8988T (cell line): Measurements from ENCODE around the gene LRIT2.

ENCODE experiments used
- DNase-seq: peaks from one replicate; pipeline ENCODE4 v3.0.0; 2011

The LRIT2 gene

DNA sequence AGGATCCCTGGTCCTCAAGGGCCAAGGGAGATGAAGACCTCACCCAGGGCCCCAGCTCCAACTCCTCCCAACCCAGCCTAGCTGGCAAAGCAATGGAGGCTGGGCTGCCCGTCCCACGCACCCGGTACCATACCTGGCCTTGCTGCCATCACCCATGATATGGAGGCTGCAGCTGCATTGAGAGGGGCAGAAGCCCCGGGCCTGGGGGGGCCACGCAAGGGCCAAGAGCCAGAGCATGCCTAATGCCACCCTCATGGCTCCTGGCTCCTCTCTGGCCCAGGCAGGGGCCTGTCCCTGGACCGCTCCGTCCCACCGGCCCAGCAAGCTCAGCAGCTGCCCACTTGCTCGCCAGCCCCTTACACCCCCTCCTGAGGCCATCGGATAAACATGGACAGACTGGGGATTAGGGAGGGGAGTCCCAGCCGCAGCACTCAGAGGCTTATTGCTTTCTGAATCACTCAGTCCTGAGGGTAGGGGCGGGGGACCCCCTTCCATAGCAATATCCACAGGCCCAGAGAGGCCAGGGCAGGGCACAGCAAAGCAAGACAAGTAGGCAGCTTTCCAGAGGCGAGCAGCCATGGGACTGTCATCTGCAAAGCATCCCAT lies 15.9 kb upstream of the LRIT2 start, which contains the start of gene LRIT1:
LRIT1 (minus strand) TSS at position 362 of the 606 bp plus-strand sequence; CDS start at position 255, 107 bp downstream.
- DNase-seq, result no peak

- no peak for DNase-seq
Measured at GRCh38 chr10:84238909-84239308, 13.6 kb upstream of the LRIT2 start.

DNA sequence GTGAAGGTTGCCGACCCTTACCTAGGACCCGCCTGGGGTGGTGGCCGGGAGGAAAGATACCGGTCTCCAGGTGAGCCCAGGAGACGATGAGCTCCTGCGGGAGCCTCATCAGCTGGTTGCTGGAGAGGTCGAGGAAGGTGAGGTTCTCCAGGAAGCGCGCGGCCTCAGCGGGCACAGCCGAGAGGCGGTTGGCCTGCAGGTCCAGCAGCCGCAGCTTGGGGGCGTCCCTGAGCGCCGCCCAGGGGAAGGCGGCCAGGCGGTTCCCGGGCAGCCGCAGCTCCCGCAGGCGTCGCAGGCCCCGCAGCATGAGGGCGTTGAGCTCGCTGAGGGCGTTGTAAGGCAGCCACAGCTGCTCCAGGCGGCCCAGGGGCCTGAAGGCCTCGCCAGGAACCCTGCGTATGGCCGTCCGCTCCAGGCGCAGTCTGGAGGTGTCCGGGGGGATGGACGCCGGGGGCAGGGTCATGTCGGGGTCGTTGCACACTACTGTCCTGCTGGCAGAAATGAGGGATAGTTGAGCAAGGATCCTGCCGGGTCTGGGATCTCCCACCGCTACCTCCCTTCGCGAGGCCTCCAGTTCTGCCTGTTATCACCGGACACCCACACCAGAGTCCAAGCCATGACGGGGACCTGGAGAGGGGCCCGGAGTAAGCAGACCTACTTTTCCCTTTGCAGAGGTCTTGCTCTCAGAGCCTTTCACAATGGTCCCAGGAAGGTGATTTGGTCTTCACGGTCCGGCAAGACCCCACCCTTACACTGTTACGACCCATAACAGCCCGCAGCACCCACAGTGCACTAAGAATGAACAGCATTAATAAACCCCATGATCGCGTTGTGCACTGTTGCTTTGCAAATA lies 12.1 kb upstream of the LRIT2 start:
- no peak for DNase-seq

DNA sequence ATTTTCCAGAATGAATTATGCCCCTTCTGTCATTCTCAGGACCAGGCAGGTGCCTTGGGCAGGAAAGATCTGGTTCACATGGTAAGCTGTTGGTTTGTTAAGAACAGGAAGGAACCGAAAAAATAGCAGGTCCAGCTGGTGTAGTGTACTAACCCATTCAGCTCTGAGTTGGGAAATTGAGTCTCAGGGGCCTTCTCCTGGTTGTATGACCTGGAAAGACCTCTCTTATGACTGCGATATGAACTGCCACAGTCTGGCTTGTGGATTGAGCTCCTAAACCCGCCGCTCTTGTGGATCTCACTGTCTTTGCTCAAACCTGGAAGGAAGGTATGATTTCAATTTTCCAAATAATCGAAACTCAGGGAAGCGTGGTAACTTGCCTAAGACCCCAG lies 11.5 kb upstream of the LRIT2 start:
- no peak for DNase-seq

DNA sequence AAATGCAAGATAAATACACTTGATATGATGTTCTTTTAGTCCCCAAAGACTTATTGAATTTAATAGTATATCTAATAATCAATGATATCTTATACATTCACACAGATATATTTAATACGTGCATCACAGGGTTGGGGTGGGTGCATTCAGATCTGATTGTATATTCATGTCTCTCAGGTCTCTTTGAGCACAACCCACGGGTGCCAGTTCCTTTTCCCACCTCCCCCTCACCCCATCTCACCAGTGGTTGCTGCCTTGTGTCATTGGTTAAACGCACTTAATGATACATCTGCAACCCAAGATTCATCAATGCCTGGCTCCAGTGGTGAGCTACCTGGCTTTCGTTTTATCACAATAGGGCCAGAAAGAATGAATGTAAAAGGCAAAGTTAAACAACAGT lies 9.8 kb upstream of the LRIT2 start:
- DNase-seq, result no peak

DNA sequence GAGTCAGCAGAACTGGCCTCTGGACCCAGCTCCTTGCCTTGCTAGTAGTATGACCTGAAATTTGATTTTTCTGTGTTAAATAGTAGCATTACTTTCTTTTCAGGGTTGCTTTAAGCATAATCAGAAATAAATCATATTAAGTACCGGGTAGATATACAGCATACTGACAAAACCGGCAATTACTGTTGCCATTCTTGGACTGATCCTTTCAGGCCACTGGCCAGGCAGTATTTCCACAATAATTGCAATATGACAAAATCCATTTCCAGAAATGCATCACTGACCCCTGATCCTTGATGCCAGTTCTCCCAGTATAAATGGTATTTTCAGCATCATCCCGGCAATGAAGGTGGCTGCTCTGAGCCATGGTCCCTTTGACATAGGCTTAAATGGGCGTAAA lies 9.1 kb upstream of the LRIT2 start:
- DNase-seq, result no peak

- DNase-seq, result no peak
Measured at GRCh38 chr10:84233940-84234339, 8.6 kb upstream of the LRIT2 start.

GRCh38 chr10:84232376-84232775 lies 7.0 kb upstream of the LRIT2 start:
- DNase-seq, result no peak

- no peak for DNase-seq
Measured at GRCh38 chr10:84230359-84230758, 5.0 kb upstream of the LRIT2 start.

DNA sequence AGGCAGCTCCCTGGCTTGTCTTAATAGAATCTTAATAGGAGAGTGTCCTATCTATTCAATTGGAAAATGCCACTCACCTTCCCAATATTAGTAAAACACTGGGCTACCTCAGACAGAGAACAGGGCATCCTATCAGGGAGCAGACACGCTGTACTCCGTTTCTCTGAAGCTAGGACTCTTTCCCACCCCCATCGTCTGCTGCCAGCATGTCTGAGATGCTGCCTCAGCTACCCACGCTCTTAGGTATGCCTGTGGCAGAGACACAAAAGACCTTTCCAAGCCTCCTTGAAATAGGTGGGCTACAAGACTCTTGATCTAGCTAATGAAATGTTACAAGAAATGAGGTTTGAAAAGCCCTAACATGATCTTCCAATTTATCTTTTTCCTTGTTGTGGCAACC lies 2.5 kb upstream of the LRIT2 start:
- no peak for DNase-seq

- DNase-seq, result no peak
Measured at GRCh38 chr10:84226616-84227015, 1.3 kb upstream of the LRIT2 start.

DNA sequence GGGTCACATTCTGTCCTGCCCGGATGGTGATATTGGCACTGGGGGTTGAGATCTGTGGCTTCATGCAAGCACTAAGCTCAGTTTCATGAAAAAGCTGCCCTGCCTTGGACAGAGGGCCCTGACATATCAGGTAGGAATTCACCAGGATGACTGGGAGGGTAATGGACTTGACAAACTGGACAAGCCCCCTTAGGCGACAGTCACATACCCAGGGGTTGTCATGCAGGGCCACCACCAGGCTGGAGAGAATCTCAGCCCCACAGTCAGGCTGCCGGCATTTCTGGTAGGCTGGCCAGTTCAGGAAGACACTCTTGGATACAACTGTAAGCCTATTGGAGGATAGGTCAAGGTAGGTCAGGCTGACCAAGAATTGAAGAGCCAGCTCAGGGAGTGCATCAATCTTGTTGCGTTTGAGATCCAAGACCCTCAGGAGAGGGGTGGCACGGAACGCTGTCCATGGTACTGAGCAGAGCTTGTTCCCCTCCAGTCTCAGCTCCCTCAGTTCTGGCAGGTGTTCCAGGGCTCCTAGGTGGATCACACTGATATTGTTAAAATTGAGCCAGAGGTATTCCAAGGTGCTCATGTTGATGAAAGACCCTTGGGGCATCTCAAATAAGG lies 824 bp downstream of the LRIT2 start:
- no peak for DNase-seq

GRCh38 chr10:84221916-84222315 lies 3.4 kb downstream of the LRIT2 start:
- DNase-seq, result no peak

- DNase-seq, result no peak
Measured at GRCh38 chr10:84217746-84218145, 7.6 kb downstream of the LRIT2 start.

DNA sequence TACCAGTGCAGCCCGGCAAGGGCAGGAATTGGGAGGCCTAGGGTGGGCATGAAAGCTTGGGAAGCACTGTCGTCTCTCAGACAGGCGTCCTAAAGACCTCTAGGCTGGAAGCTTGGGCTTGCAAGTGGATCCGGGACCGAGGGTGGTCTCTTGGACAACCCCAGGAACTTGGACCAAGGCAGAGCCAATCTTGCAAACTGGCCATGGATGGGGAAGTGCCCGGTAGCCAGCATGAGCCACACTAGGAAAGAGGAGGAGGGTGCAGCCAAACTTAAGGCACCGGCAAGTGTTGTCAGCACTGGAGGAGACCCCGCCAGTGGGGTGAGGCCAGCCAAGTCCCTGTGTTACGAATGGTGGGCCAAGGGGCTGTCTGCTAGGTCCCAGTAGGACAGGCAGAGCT lies 8.5 kb downstream of the LRIT2 start:
- no peak for DNase-seq

DNA sequence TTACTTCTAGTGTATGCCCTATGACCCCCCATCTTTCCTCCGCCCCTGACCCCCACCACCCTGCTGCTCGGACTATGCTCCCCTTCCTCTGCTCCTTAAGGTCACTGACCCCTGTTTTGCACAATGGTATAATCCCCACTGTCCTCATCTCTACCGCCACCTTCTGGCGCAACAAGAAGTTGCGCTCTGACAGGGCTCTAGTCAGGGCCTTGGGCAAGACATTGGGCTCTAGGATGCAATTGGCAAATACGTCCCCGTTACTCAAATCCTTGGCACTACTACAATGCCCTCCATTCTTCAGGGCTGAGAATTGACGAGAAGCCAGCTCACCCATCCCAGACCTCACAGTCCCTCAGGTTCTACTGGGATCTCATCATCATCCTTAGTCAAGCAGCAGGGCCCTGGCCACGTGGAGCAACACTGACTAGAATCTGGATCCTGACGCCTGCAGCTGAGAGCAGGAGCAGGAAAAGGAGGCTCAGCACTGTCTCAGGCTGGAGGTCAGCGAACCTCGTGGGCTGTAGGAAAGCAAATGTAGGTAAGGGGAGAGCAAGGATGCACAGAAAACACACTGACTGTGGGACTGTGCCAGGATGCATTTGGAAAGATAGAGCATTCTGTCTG lies 10.6 kb downstream of the LRIT2 start:
- no peak for DNase-seq

- DNase-seq, result no peak
Measured at GRCh38 chr10:84214046-84214572, 11.2 kb downstream of the LRIT2 start.

- no peak for DNase-seq
Measured at GRCh38 chr10:84213076-84213475, 12.3 kb downstream of the LRIT2 start.

DNA sequence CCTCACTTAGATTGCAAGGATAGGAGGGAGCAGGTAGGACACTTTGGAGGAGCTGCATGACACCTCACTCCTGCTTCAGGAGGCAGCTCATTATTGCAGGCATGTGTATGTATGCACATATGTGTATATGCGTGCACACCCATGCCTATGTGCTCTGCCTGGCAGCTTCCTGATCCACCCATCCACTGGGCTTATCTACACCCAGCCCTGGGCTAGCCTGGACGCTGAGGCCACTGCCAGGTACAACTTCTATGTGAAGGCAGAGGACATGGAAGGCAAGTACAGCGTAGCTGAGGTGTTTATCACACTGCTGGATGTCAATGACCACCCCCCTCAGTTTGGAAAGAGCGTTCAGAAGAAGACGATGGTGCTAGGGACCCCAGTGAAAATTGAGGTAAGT lies 13.3 kb downstream of the LRIT2 start:
- DNase-seq, result no peak

DNA sequence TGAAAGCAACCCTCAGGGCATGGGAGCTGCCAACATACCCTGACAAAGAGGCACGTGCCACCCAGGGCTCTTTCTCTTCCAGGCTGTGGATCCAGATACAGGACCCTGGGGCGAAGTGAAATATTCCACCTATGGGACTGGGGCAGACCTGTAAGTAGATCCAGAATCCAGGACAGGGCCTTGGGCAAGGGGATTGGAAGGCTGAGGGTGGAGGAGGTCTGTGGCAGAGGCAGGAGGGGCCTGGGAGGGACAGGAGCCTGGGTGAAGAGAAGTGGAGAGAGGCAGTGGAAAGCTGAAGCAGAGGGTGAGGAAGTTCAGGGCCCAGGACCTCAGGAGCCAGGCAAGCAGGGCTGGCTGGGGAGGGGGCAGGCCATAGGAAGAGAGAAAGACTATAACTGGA lies 13.8 kb downstream of the LRIT2 start:
- DNase-seq, result no peak

DNA sequence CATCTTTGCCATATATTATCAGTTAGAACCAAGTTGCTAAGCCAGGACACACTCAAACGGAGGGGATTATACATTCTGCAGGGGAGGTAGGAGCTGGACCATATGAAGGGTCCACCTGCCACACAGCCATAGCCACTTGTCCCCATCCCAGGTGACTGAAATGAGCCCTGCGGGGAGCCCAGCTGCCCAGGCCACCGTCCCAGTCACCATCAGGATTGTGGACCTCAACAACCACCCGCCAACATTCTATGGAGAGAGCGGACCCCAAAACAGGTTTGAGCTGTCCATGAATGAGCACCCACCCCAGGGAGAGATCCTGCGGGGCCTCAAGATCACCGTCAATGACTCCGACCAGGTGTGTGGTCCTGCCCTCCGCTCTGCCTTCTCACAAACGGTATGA lies 17.3 kb downstream of the LRIT2 start:
- no peak for DNase-seq

- DNase-seq, result no peak
Measured at GRCh38 chr10:84205853-84206525, 19.4 kb downstream of the LRIT2 start.
